GM12872 (cell line): Measurements from ENCODE around the gene LARP7.

Experiments used
- CTCF ChIP-seq: IDR thresholded peaks from 3 replicates; pipeline ENCODE4 v1.5.1; 2011; ENCODE audit warnings: low read depth, mild to moderate bottlenecking, low read length, moderate library complexity; ENCODE audit not compliant: insufficient read depth

The LARP7 gene

DNA sequence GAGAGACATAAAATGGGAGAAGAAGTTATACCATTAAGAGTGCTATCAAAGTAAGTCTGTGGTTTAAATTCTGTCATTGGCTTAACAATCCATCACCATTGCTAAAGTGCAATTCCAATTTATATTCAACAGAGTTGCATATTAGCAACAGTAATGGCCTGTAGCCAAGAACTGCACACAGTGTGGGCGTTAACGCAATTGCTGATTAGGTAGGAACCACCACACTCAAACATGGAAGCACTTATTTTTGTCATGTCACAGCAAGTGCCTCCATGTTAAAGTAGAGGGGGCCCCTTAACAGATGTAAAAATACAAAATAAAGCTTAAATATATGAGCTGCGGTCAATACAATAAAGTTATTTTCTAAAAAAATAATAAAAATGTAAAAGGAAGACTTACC is 10.8 kb downstream of the LARP7 start:
- no peak for TF ChIP-seq CTCF

DNA sequence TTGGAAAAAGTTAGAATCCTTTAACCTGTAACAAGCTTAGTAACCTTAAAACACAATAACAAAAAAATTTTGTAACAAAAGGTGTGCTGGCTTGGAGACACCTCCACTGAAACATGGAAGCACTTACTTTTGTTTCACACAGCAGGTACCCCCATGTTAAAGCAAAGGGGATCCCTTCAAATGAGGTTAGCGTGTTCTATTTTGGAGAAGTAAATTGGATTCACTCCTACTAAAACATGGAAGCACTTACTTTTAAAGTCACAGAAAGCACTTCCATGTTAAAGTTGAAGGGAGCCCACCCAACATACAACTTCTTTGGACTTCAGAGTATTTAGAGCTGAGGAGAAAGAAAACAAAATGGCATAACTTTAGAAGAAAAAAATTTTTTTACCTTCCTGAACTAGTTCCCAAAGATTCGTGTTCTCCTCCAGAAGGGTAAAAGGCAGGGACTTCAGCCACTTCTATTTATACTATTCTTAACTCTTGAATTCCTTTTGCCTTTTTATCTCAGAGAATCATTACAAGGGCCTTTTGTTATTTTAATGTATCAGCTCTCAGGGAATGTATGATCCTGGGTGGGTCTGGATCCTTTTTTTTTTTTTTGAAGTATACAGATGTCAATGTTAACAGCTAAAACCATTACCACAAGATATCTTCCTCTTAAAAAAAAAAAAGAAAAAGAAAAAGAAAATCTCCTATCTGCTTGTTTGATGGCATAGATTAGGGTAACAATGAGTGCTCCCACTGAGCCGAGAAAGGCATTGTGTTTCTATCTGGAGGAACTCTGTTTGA is 11.5 kb downstream of the LARP7 start:
- TF ChIP-seq CTCF, result no peak

- no peak for TF ChIP-seq CTCF
Measured at GRCh38 chr4:112649055-112649408, 12.1 kb downstream of the LARP7 start.

- TF ChIP-seq CTCF, result no peak
Measured at GRCh38 chr4:112650332-112650731, 13.4 kb downstream of the LARP7 start.

- TF ChIP-seq CTCF, result no peak
Measured at GRCh38 chr4:112651641-112652040, 14.7 kb downstream of the LARP7 start.

- no peak for TF ChIP-seq CTCF
Measured at GRCh38 chr4:112652216-112652615, 15.3 kb downstream of the LARP7 start.

- no peak for TF ChIP-seq CTCF
Measured at GRCh38 chr4:112655270-112655669, 18.3 kb downstream of the LARP7 start.
